Smooth muscle cell (in vitro differentiated cells): Measurements from ENCODE around the gene WNT3. TPM values are rescaled to one million over a fixed set of nuclear protein-coding genes. Genes with fewer than 3 reads are reported as not detected.

Experiments used
- DNase-seq: peaks from one replicate; lab custom pipeline; 2025; ENCODE audit not compliant: unreplicated experiment; lab: John Stamatoyannopoulos, UW
- H2AFZ ChIP-seq: fragments of 200-600 bp; sonication (generic); 2 replicates; pipeline ENCODE4 v1.6.0; 2016; ENCODE audit warnings: antibody characterized with exemption, low read depth, mild to moderate bottlenecking
- H3F3A ChIP-seq: fragments of 200-600 bp; sonication (generic); 2 replicates; pipeline ENCODE4 v1.6.0; 2017; ENCODE audit warnings: antibody characterized with exemption, low read depth
- H3K27ac ChIP-seq: fragments of 200-600 bp; sonication (generic); 2 replicates; pipeline ENCODE4 v1.5.1; 2016; ENCODE audit warnings: low read depth, mild to moderate bottlenecking
- H3K27me3 ChIP-seq: fragments of 200-600 bp; sonication (generic); 2 replicates; pipeline ENCODE4 v1.6.1; 2016; ENCODE audit warnings: low read depth, mild to moderate bottlenecking
- H3K36me3 ChIP-seq: fragments of 200-600 bp; sonication (generic); 2 replicates; pipeline ENCODE4 v1.5.1; 2016; ENCODE audit warnings: low read depth
- H3K4me1 ChIP-seq: fragments of 200-600 bp; sonication (generic); 2 replicates; pipeline ENCODE4 v1.5.1; 2016; ENCODE audit warnings: low read depth
- H3K4me2 ChIP-seq: fragments of 200-600 bp; sonication (generic); 2 replicates; pipeline ENCODE4 v1.6.0; 2016; ENCODE audit warnings: mild to moderate bottlenecking
- H3K4me3 ChIP-seq: fragments of 200-600 bp; sonication (generic); 2 replicates; pipeline ENCODE4 v1.5.1; 2016; ENCODE audit warnings: mild to moderate bottlenecking
- H3K79me2 ChIP-seq: fragments of 200-600 bp; sonication (generic); 2 replicates; pipeline ENCODE4 v1.6.0; 2016; ENCODE audit warnings: low read depth, mild to moderate bottlenecking
- H3K9ac ChIP-seq: fragments of 200-600 bp; sonication (generic); 2 replicates; pipeline ENCODE4 v1.6.0; 2016; ENCODE audit warnings: low read depth
- H3K9me3 ChIP-seq: fragments of 200-600 bp; sonication (generic); replicated peaks from 2 replicates; pipeline ENCODE4 v1.5.1; 2016; ENCODE audit warnings: low read depth
- H4K20me1 ChIP-seq: fragments of 200-600 bp; sonication (generic); 2 replicates; pipeline ENCODE4 v1.6.0; 2016; ENCODE audit warnings: low read depth
- WGBS: methylation state at CpG from one replicate; pipeline ENCODE4 v1.1.7; 2016; ENCODE audit warnings: low lambda C conversion rate; 5-methylcytosine and 5-hydroxymethylcytosine counted together
- polyA plus RNA-seq: library from polyadenylated mRNA; unstranded; fragments of >200 nt; fragmentation: Nextera tagmentation; extraction: Ambion mirVana; gene quantifications from 2 replicates; pipeline ENCODE4 v1.2.1, GENCODE V29; 2016
- total RNA-seq: library from RNA; depleted of rRNA; stranded (reverse); fragments of >200 nt; gene quantifications from 2 replicates; pipeline ENCODE4 v1.2.3, GENCODE V29; 2014
- TF ChIP-seq, protein P1 (sequence below): fragments of 200-600 bp; sonication (generic); IDR thresholded peaks from 2 replicates; pipeline ENCODE4 v1.5.1; 2017; ENCODE audit warnings: borderline replicate concordance, mild to moderate bottlenecking, antibody characterized with exemption; ENCODE audit not compliant: insufficient read depth, poor library complexity, severe bottlenecking

WNT3 gene
- total and polyA plus RNA-seq, 2 experiments from 2014 or later = 2.9 to 6.2 TPM

- no peak overlapping the region for H2AFZ ChIP-seq
- H3K27me3 ChIP-seq = no peaks in the 10 kb centered on the region
- WGBS = 97% methylated on average over 3 of the region's 3 CpGs
- no peak overlapping the region for H3K27ac ChIP-seq
- H3K79me2 ChIP-seq = no peaks in the 10 kb centered on the region
- H3K4me2 ChIP-seq = no peak overlapping the region
- H3K9ac ChIP-seq = no peak overlapping the region
- DNase-seq = no peak
- H3K4me1 ChIP-seq = peaks cover 15% of the 10 kb centered on the region
- H4K20me1 ChIP-seq = no peaks in the 10 kb centered on the region
- no peak overlapping the region for H3K4me3 ChIP-seq
- peaks cover 5% of the 10 kb centered on the region for H3F3A ChIP-seq
- no peaks in the 10 kb centered on the region for H3K9me3 ChIP-seq
- H3K36me3 ChIP-seq = no peaks in the 10 kb centered on the region
- TF ChIP-seq, protein P1, sequence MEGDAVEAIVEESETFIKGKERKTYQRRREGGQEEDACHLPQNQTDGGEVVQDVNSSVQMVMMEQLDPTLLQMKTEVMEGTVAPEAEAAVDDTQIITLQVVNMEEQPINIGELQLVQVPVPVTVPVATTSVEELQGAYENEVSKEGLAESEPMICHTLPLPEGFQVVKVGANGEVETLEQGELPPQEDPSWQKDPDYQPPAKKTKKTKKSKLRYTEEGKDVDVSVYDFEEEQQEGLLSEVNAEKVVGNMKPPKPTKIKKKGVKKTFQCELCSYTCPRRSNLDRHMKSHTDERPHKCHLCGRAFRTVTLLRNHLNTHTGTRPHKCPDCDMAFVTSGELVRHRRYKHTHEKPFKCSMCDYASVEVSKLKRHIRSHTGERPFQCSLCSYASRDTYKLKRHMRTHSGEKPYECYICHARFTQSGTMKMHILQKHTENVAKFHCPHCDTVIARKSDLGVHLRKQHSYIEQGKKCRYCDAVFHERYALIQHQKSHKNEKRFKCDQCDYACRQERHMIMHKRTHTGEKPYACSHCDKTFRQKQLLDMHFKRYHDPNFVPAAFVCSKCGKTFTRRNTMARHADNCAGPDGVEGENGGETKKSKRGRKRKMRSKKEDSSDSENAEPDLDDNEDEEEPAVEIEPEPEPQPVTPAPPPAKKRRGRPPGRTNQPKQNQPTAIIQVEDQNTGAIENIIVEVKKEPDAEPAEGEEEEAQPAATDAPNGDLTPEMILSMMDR = no peak
Measured at GRCh38 chr17:46745376-46745775, 73.1 kb downstream of the WNT3 start.

GRCh38 chr17:46744441-46744840, 74.1 kb downstream of the WNT3 start:
- 90% methylated on average over 1 of the region's 1 CpG for WGBS
- no peaks in the 10 kb centered on the region for H3K27me3 ChIP-seq
- no peak for DNase-seq
- H2AFZ ChIP-seq = no peak overlapping the region
- peaks cover 5% of the 10 kb centered on the region for H3F3A ChIP-seq
- H3K9ac ChIP-seq = no peak overlapping the region
- H4K20me1 ChIP-seq = no peaks in the 10 kb centered on the region
- no peaks in the 10 kb centered on the region for H3K36me3 ChIP-seq
- no peaks in the 10 kb centered on the region for H3K79me2 ChIP-seq
- TF ChIP-seq, protein P1 = no peak
- H3K27ac ChIP-seq = no peak overlapping the region
- no peak overlapping the region for H3K4me3 ChIP-seq
- no peaks in the 10 kb centered on the region for H3K9me3 ChIP-seq
- peaks cover 15% of the 10 kb centered on the region for H3K4me1 ChIP-seq
- no peak overlapping the region for H3K4me2 ChIP-seq

DNA sequence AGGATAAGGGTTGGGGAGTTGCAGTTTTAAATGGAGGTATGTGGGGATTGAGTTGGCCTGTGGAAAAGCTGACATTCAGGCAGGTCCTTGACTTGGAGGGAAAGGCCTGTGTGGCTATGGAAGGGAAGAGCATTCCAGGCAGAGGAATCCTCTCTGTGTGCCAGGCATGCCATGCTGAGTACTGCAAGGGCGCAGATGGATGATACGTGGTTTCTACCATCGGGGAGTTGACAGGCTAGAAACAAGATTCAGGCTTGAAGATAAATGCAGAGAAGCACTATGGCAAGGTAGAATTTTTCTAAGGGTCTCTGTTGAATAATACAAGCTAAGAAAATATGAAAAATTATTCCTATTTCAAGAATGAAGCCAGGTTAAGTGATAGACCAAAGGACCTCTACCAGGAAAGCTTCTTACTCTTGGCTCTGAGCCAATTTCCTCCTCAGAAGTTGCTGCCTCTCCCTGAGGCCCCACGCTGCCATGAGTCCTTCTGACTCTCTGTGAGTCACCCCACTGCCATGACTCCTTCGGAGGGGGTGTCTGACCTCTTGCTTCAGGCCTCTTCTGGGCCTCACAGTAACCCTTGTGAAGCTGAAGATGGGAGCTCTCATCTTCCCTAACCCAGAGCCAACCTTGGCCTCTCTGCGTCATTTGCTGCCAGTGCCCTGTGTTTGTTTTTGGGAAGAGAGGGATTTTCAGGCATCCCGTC, 75.8 kb downstream of the WNT3 start:
- Histone ChIP-seq H3K9ac (no peak overlapping the region), H2AFZ (no peak overlapping the region), H3K27me3 (no peaks in the 10 kb centered on the region), H4K20me1 (no peaks in the 10 kb centered on the region), H3K9me3 (no peaks in the 10 kb centered on the region), H3K27ac (peak overlapping the region; percentile 55), H3F3A (peaks cover 5% of the 10 kb centered on the region), H3K4me2 (peak overlapping the region; percentile 26), H3K79me2 (no peaks in the 10 kb centered on the region), H3K4me1 (peaks cover 15% of the 10 kb centered on the region), H3K36me3 (no peaks in the 10 kb centered on the region), H3K4me3 (no peak overlapping the region)
- TF ChIP-seq, protein P1 = no peak
- DNase-seq = no peak
- WGBS = 57% methylated on average over 7 of the region's 7 CpGs
